Measurements from ENCODE around the gene NTM.

The NTM gene

DNA sequence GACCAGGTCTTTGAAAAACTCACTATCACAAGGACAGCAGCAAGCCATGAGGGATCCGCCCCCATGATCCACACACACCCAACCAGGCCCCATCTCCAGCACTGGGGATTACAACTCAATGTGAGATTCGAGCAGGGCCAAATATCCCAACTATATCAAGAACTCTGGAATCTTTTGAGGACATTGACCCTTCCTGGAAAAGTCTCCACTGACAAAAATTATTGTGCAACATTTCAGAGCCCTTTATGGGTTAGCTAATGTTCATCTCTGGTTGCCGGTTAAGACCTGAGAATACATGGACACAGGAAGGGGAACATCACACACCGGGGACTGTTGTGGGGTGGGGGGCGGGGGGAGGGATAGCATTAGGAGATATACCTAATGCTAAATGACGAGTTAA lies 479.1 kb downstream of the NTM start:
- TF ChIP-seq, protein P1, sequence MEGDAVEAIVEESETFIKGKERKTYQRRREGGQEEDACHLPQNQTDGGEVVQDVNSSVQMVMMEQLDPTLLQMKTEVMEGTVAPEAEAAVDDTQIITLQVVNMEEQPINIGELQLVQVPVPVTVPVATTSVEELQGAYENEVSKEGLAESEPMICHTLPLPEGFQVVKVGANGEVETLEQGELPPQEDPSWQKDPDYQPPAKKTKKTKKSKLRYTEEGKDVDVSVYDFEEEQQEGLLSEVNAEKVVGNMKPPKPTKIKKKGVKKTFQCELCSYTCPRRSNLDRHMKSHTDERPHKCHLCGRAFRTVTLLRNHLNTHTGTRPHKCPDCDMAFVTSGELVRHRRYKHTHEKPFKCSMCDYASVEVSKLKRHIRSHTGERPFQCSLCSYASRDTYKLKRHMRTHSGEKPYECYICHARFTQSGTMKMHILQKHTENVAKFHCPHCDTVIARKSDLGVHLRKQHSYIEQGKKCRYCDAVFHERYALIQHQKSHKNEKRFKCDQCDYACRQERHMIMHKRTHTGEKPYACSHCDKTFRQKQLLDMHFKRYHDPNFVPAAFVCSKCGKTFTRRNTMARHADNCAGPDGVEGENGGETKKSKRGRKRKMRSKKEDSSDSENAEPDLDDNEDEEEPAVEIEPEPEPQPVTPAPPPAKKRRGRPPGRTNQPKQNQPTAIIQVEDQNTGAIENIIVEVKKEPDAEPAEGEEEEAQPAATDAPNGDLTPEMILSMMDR (IDR thresholded peaks at IDR 0.05; ENCODE audit: low read depth, low read length), result no peak
- no peak overlapping the region for H3K4me3 ChIP-seq (ENCODE audit: low read depth, low read length)
- H3K27me3 ChIP-seq (ENCODE audit: insufficient read depth, low read depth, severe bottlenecking), result no peaks in the 10 kb centered on the region
- no peak overlapping the region for H3K27ac ChIP-seq
- H3K9me3 ChIP-seq (ENCODE audit: severe bottlenecking), result no peaks in the 10 kb centered on the region
- DNase-seq, result no peak
- H3K36me3 ChIP-seq, result no peaks in the 10 kb centered on the region

DNA sequence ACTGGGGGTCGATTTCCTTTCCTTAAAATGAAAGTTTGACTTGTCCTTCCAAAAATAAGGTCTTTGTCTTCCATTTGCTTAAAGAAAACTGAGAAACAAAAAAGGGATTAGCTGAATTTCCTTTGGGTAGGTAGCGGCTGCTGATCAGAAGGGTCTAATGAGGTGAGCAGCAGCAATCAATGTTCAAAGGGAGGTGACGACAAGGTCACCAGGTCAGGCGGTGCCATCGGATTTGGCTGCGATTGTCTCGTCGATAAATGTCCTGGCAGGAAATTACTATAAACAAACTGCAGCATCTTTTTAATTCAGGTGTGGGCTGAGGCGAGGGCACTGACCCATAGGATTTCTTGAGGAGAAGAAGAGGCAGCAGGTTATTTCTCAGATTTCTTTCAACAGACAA lies 480.1 kb downstream of the NTM start:
- no peak overlapping the region for H3K4me3 ChIP-seq (ENCODE audit: low read depth, low read length)
- no peak for DNase-seq
- H3K27ac ChIP-seq, result no peak overlapping the region
- TF ChIP-seq, protein P1 (IDR thresholded peaks at IDR 0.05; ENCODE audit: low read depth, low read length), result no peak
- no peaks in the 10 kb centered on the region for H3K9me3 ChIP-seq (ENCODE audit: severe bottlenecking)
- no peaks in the 10 kb centered on the region for H3K27me3 ChIP-seq (ENCODE audit: insufficient read depth, low read depth, severe bottlenecking)
- H3K36me3 ChIP-seq, result no peaks in the 10 kb centered on the region

DNA sequence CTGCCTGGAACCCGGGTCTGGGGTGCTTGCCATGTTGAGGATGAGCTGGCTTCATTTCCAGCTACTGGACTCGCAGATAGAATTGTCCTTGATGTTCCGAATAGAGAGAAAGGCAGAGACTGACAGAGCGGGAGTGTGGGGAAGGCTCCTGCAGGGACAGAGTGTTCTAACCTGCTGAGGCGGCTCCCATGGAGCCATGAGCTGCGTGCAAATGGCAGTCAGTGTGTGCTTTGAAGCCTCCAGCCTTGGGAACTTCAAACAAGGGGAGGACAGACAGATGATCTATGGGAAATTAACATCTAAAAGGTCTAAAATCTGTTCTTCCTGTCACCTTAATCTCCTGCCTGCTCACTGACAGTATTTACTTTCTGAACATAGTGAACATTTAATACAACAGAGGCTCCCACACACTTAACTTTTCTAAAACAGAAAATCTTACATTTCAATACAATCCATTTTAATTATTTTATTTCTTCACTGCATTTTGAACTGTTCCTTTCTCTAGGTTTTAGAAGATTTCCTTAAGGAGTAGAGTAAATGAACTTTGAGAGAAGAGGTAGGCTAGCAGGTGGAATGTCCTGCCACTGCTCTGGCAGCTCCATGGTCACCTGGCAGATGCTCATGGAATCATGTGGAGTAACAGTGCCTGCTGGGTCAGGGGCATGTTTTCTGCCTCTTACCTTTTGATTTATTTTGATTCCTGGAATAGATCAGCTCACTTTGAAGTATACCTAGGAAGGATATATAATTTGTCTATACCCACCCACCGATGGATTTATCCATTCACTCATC lies 481.7 kb downstream of the NTM start:
- Histone ChIP-seq H3K27me3 (ENCODE audit: insufficient read depth, low read depth, severe bottlenecking) (no peaks in the 10 kb centered on the region), H3K36me3 (no peaks in the 10 kb centered on the region), H3K9me3 (ENCODE audit: severe bottlenecking) (no peaks in the 10 kb centered on the region), H3K27ac (no peak overlapping the region), H3K4me3 (ENCODE audit: low read depth, low read length) (no peak overlapping the region)
- DNase-seq, result no peak
- TF ChIP-seq, protein P1 (IDR thresholded peaks at IDR 0.05; ENCODE audit: low read depth, low read length), result no peak

DNA sequence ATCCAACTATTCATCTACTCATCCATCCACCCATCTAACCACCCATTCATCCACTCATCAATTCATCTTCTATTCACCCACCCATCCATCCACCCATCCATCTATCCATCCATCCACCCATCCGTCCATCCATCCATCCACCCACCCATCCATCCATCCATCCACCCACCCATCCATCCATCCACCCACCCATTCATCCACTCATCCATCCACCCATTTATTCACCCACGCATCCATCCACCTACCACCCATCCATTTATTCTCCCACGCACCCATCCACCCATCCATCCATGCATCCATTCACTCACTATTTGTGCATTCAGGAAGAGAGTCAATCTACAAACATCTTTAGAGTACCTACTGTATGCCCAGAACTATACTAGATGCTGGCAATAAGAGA lies 482.3 kb downstream of the NTM start:
- TF ChIP-seq, protein P1 (IDR thresholded peaks at IDR 0.05; ENCODE audit: low read depth, low read length), result no peak
- no peaks in the 10 kb centered on the region for H3K9me3 ChIP-seq (ENCODE audit: severe bottlenecking)
- no peak for DNase-seq
- no peaks in the 10 kb centered on the region for H3K27me3 ChIP-seq (ENCODE audit: insufficient read depth, low read depth, severe bottlenecking)
- H3K4me3 ChIP-seq (ENCODE audit: low read depth, low read length), result no peak overlapping the region
- H3K36me3 ChIP-seq, result no peaks in the 10 kb centered on the region
- no peak overlapping the region for H3K27ac ChIP-seq

DNA sequence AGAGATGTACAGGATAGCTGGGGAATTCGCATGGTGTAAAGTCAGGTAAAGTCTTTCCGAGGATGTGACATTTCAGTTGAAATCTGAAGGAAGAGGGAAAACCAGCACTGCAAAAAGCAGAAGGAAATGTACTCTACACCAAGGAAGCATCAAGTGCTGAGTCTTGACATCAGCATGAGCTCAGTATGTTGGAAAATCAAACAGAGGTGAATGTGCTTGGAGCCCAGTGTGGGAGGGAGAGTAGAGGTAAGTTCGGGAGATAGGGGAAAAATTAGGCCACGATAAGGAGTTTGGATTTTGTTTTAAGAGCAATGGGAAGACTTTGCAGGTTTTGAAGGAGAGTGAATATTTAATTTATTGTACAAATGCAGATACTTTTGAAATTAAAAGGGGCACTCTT lies 484.0 kb downstream of the NTM start:
- DNase-seq, result no peak
- TF ChIP-seq, protein P1 (IDR thresholded peaks at IDR 0.05; ENCODE audit: low read depth, low read length), result no peak
- Histone ChIP-seq H3K27ac (no peak overlapping the region), H3K36me3 (no peaks in the 10 kb centered on the region), H3K9me3 (ENCODE audit: severe bottlenecking) (no peaks in the 10 kb centered on the region), H3K4me3 (ENCODE audit: low read depth, low read length) (no peak overlapping the region), H3K27me3 (ENCODE audit: insufficient read depth, low read depth, severe bottlenecking) (no peaks in the 10 kb centered on the region)

DNA sequence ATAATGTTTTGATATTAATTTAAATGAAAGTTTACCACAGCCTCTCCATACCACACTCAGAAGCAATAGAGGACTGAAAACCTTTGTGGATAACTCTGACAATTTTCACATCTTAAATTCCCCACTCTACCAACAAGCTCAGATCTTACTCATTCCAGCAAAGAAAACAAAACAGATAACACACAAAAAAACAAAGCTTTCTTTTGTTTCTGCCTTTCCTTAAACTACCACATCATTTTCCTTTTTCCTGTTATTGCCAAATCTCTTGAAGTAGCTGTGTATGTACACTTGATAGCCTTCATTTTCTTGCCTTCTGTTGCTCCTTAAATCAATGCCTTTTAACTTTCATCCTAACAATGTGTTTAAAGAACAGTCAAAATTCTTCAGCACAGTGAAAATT lies 484.9 kb downstream of the NTM start:
- Histone ChIP-seq H3K9me3 (ENCODE audit: severe bottlenecking) (no peaks in the 10 kb centered on the region), H3K27me3 (ENCODE audit: insufficient read depth, low read depth, severe bottlenecking) (no peaks in the 10 kb centered on the region), H3K36me3 (no peaks in the 10 kb centered on the region), H3K27ac (no peak overlapping the region), H3K4me3 (ENCODE audit: low read depth, low read length) (no peak overlapping the region)
- TF ChIP-seq, protein P1 (IDR thresholded peaks at IDR 0.05; ENCODE audit: low read depth, low read length), result no peak
- DNase-seq, result no peak

All from WERI-Rb-1 (cell line).